Measurements from ENCODE around the gene PRKAR1B. TPM values are rescaled to one million over a fixed set of nuclear protein-coding genes. Genes with fewer than 3 reads are reported as not detected.

The PRKAR1B gene
- total and polyA plus RNA-seq, 7 donors: 9.5 to 26.6 (median 11.4) TPM

- Histone ChIP-seq H3K4me1 (peaks cover 0 to 80% (median 68%) of the 10 kb centered on the region in 4 donors), H3K4me3 (peak overlapping the region; percentile 68 to 87 (median 69)), H3K27me3 (peaks cover 0 to 15% (median 0%) of the 10 kb centered on the region in 3 donors), H3K27ac (peak overlapping the region; percentile 89 to 96 (median 93)), H3K36me3 (peaks cover 0 to 8% (median 0%) of the 10 kb centered on the region in 4 donors), H3K9me3 (no peaks in the 10 kb centered on the region)
- TF ChIP-seq POLR2A (IDR thresholded peaks at IDR 0.05): no peak
- TF ChIP-seq POLR2AphosphoS5 (IDR thresholded peaks at IDR 0.05): peak in 2 of 4 donors; percentile 23 to 40
- TF ChIP-seq CTCF (IDR thresholded peaks at IDR 0.05): no peak
- intact Hi-C loops (cut with DNase I): loop anchor here (1.0 to 10.0 kb wide), 6 partner anchors 150 to 1018 kb away; partner anchors contain the start of genes DNAAF5, GET4 and MAFK
- 2 to 5% methylated on average over 83 of the region's 83 CpGs for WGBS, 2 donors
- DNase-seq: no peak
These were observed 210.2 kb downstream of the PRKAR1B start for GRCh38 chr7:516606-517456.

- Histone ChIP-seq H3K27ac (peak overlapping the region; percentile 89 to 96 (median 93)), H3K9me3 (no peaks in the 10 kb centered on the region), H3K36me3 (peaks cover 0 to 14% (median 0%) of the 10 kb centered on the region in 4 donors), H3K27me3 (peaks cover 0 to 9% (median 0%) of the 10 kb centered on the region in 3 donors), H3K4me3 (peak overlapping the region; percentile 68 to 87 (median 69)), H3K4me1 (peaks cover 0 to 73% (median 62%) of the 10 kb centered on the region in 4 donors)
- intact Hi-C loops (cut with DNase I): loop anchor here (2.0 to 10.0 kb wide), 5 partner anchors 151 to 1019 kb away; partner anchors contain the start of genes GET4 and MAFK
- DNase-seq: no peak
- WGBS, 2 donors: 41 to 62% methylated on average over 13 of the region's 13 CpGs
- TF ChIP-seq POLR2A (IDR thresholded peaks at IDR 0.05) (no peak), EP300 (IDR thresholded peaks at IDR 0.05) (no peak), POLR2AphosphoS5 (IDR thresholded peaks at IDR 0.05) (no peak), CTCF (IDR thresholded peaks at IDR 0.05) (no peak)
These were observed 210.9 kb downstream of the PRKAR1B start for GRCh38 chr7:516216-516605.

GRCh38 chr7:515628-516027, 211.5 kb downstream of the PRKAR1B start:
- Histone ChIP-seq H3K9me3 (no peaks in the 10 kb centered on the region), H3K4me3 (no peak overlapping the region), H3K36me3 (peaks cover 0 to 20% (median 0%) of the 10 kb centered on the region in 4 donors), H3K27me3 (peaks cover 0 to 3% (median 0%) of the 10 kb centered on the region in 3 donors), H3K27ac (peak overlapping the region; percentile 89 to 96 (median 93)), H3K4me1 (peaks cover 0 to 68% (median 56%) of the 10 kb centered on the region in 4 donors)
- TF ChIP-seq POLR2A (IDR thresholded peaks at IDR 0.05) (no peak), POLR2AphosphoS5 (IDR thresholded peaks at IDR 0.05) (no peak), CTCF (IDR thresholded peaks at IDR 0.05) (no peak), EP300 (IDR thresholded peaks at IDR 0.05) (no peak)
- DNase-seq: no peak
- intact Hi-C loops (cut with DNase I): loop anchor here (2.0 to 10.0 kb wide), 5 partner anchors 152 to 1019 kb away; partner anchors contain the start of genes GET4 and MAFK
- WGBS, 2 donors: 60 to 78% methylated on average over 10 of the region's 10 CpGs

DNA sequence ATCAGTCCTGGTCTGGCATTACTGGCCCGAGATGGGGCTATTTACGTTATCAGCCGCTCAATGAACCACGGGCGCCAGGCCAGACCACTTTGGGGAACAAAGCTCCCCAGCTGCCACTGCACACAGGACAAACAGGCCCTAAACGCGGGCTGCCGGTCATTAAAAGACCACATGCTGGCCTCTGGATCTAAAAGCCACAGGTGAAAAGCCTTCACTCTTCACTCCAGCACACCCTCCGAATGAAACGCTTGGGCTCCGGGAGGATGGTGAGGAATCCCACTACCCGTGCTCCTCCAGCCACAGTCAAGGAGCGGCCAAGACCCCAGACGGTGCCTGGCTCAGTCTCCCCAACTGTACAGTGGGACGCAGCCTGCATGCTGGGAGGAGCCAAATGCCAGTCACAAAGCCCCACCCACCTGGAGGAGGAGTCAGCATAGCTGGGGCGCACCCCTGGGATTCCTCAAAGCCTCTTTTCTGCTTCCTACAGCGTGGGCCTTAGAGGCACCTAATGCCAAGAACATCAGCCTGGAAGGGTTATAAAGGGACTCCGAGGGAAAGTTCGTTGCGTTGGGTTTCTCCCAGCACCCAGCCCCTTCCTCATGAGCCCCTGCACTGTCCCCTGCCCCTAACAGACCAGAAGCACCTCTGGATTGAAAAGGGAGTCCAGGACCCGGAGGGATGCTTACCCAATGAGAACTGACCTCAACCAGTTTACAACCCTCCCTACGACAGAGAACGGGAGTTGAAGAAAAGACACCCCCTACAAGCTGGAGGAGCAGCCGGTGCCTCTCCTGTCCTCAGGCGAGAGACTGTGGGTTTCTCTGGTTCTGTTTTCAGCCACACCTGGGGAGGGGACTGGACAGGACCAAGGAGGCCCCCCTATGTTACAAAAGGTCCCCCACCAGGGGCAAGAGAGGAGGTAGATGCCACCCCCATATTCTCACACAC, 212.2 kb downstream of the PRKAR1B start:
- Histone ChIP-seq H3K36me3 (peaks cover 0 to 24% (median 4%) of the 10 kb centered on the region in 4 donors), H3K27ac (peak overlapping the region; percentile 89 to 96 (median 93)), H3K9me3 (no peaks in the 10 kb centered on the region), H3K4me1 (peaks cover 0 to 61% (median 50%) of the 10 kb centered on the region in 4 donors), H3K4me3 (no peak overlapping the region), H3K27me3 (no peaks in the 10 kb centered on the region)
- TF ChIP-seq EP300 (IDR thresholded peaks at IDR 0.05): no peak
- peak in 3 of 4 donors; percentile 34 to 46 (median 44) for TF ChIP-seq POLR2AphosphoS5 (IDR thresholded peaks at IDR 0.05)
- intact Hi-C loops (cut with DNase I): loop anchor here (5.0 to 10.0 kb wide), 4 partner anchors 152 to 1020 kb away; partner anchors contain the start of genes GET4 and MAFK
- 28 to 74% methylated on average over 25 of the region's 25 CpGs for WGBS, 2 donors
- no peak for DNase-seq

All from sigmoid colon (tissue), 7 donors.